ENCODE data around the gene CPTP.

DNA sequence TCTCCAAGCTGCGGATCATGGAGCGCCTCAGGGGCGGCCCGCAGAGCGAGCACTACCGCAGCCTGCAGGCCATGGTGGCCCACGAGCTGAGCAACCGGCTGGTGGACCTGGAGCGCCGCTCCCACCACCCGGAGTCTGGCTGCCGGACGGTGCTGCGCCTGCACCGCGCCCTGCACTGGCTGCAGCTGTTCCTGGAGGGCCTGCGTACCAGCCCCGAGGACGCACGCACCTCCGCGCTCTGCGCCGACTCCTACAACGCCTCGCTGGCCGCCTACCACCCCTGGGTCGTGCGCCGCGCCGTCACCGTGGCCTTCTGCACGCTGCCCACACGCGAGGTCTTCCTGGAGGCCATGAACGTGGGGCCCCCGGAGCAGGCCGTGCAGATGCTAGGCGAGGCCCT, 2.7 kb downstream of the CPTP start:
- no peak for TF ChIP-seq CTCF (IDR thresholded peaks at IDR 0.05)
- no peak for TF ChIP-seq EZH2 (IDR thresholded peaks at IDR 0.05; ENCODE audit: borderline replicate concordance, insufficient read depth, low read depth, low read length, poor library complexity, severe bottlenecking)
